Measurements from ENCODE around the gene NEU3. TPM values are rescaled to one million over a fixed set of nuclear protein-coding genes. Genes with fewer than 3 reads are reported as not detected.
A peak's percentile ranks its signal among the peaks of the same experiment; 100 is the strongest.

Gene NEU3
- total and polyA plus RNA-seq, 2 of the 13 experiments (the other 11 are each of a cell fraction or from before 2014, with no cell fraction given): 6.3 to 15.3 TPM

- TF ChIP-seq ZNF770 (CRISPR knock-in tag; IDR thresholded peaks at IDR 0.05) (peak; percentile 58), NFYC (CRISPR knock-in tag; IDR thresholded peaks at IDR 0.05) (peak; percentile 96), MTF2 (CRISPR knock-in tag; IDR thresholded peaks at IDR 0.05; ENCODE audit: borderline replicate concordance) (peak; percentile 58; the same call in 1 of the 2 replicates), ZFP62 (CRISPR knock-in tag; IDR thresholded peaks at IDR 0.05) (no peak), ZNF558 (CRISPR knock-in tag; IDR thresholded peaks at IDR 0.05; ENCODE audit: borderline replicate concordance) (peak; percentile 97; the same call in 1 of the 2 replicates), ZNF740 (CRISPR knock-in tag; IDR thresholded peaks at IDR 0.05) (no peak), SUZ12 (IDR thresholded peaks at IDR 0.05; ENCODE audit: low read depth, low read length) (peak; percentile 45), ZHX1 (CRISPR knock-in tag; IDR thresholded peaks at IDR 0.05; ENCODE audit: low read depth) (peak; percentile 84; the same call in 1 of the 2 replicates), MXD1 (CRISPR knock-in tag; IDR thresholded peaks at IDR 0.05) (peak; percentile 92), FOXK1 (CRISPR knock-in tag; IDR thresholded peaks at IDR 0.05; ENCODE audit: borderline replicate concordance, low read depth) (peak; percentile 74), STAG1 (CRISPR knock-in tag; IDR thresholded peaks at IDR 0.05) (no peak), ZNF383 (CRISPR knock-in tag; IDR thresholded peaks at IDR 0.05; ENCODE audit: borderline replicate concordance) (no peak), PPARG (CRISPR knock-in tag; conservative IDR thresholded peaks at IDR 0.05) (0 out of 2 replicates have a peak, but pooled peaks have one; percentile 21), BCL3 (CRISPR knock-in tag; IDR thresholded peaks at IDR 0.05) (peak; percentile 31; the same call in 1 of the 2 replicates), ZNF660 (CRISPR knock-in tag; IDR thresholded peaks at IDR 0.05; ENCODE audit: borderline replicate concordance, low read depth) (no peak), NBN (conservative IDR thresholded peaks at IDR 0.05) (no peak), ZNF709 (CRISPR knock-in tag; IDR thresholded peaks at IDR 0.05) (0 out of 2 replicates have a peak, but pooled peaks have one; percentile 15), ZNF124 (CRISPR knock-in tag; IDR thresholded peaks at IDR 0.05) (peak; percentile 72; the same call in 1 of the 2 replicates), HCFC1 (IDR thresholded peaks at IDR 0.05; ENCODE audit: low read depth, low read length) (peak; percentile 73), NFKBIZ (CRISPR knock-in tag; IDR thresholded peaks at IDR 0.05) (0 out of 2 replicates have a peak, but pooled peaks have one; percentile 27), KMT2A (CRISPR knock-in tag; IDR thresholded peaks at IDR 0.05) (peak; percentile 97), SIN3A (IDR thresholded peaks at IDR 0.05; ENCODE audit: borderline replicate concordance, low read depth, low read length) (peak; percentile 67; the same call in 1 of the 2 replicates), ESRRA (CRISPR knock-in tag; IDR thresholded peaks at IDR 0.05; ENCODE audit: low read depth) (peak; percentile 77; the same call in 1 of the 2 replicates)
Observed at GRCh38 chr11:74948898-74949752, 39.6 kb upstream of the NEU3 start, which contains the start of the genes SPCS2 and XRRA1 (continued).
